RWPE1 (cell line): Measurements from ENCODE around the gene CDKN1B.

Experiments
- CTCF ChIA-PET: fragments of 350-600 bp; sonication (Branson Sonifier 250); formaldehyde crosslinking; extraction: SDS; loops from one replicate; lab custom pipeline; 2021; lab: Yijun Ruan, JAX
- POLR2A ChIA-PET: fragments of 400-600 bp; formaldehyde crosslinking; extraction: SDS; loops from one replicate; lab custom pipeline; 2020; ENCODE audit warnings: antibody characterized with exemption; ENCODE audit not compliant: low non-redundant PET; lab: Yijun Ruan, JAX
- DNase-seq: peaks from one replicate; pipeline ENCODE4 v3.0.0; 2012; ENCODE audit warnings: low spot score
- H3K27ac ChIP-seq: fragments of 450-650 bp; 2 replicates; pipeline ENCODE4 v1.5.1; 2017
- TF ChIP-seq, protein P1 (sequence below): fragments of 450-650 bp; conservative IDR thresholded peaks from 2 replicates; pipeline ENCODE4 v1.5.1; 2017; ENCODE audit warnings: low read depth, mild to moderate bottlenecking

CDKN1B gene

GRCh38 chr12:12721814-12722434 is 4.8 kb downstream of the CDKN1B start:
- ChIA-PET CTCF (no interaction called here), POLR2A (no interaction called here)
- DNase-seq: no peak
- TF ChIP-seq, protein P1, sequence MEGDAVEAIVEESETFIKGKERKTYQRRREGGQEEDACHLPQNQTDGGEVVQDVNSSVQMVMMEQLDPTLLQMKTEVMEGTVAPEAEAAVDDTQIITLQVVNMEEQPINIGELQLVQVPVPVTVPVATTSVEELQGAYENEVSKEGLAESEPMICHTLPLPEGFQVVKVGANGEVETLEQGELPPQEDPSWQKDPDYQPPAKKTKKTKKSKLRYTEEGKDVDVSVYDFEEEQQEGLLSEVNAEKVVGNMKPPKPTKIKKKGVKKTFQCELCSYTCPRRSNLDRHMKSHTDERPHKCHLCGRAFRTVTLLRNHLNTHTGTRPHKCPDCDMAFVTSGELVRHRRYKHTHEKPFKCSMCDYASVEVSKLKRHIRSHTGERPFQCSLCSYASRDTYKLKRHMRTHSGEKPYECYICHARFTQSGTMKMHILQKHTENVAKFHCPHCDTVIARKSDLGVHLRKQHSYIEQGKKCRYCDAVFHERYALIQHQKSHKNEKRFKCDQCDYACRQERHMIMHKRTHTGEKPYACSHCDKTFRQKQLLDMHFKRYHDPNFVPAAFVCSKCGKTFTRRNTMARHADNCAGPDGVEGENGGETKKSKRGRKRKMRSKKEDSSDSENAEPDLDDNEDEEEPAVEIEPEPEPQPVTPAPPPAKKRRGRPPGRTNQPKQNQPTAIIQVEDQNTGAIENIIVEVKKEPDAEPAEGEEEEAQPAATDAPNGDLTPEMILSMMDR: no peak
- no peak overlapping the region for H3K27ac ChIP-seq

DNA sequence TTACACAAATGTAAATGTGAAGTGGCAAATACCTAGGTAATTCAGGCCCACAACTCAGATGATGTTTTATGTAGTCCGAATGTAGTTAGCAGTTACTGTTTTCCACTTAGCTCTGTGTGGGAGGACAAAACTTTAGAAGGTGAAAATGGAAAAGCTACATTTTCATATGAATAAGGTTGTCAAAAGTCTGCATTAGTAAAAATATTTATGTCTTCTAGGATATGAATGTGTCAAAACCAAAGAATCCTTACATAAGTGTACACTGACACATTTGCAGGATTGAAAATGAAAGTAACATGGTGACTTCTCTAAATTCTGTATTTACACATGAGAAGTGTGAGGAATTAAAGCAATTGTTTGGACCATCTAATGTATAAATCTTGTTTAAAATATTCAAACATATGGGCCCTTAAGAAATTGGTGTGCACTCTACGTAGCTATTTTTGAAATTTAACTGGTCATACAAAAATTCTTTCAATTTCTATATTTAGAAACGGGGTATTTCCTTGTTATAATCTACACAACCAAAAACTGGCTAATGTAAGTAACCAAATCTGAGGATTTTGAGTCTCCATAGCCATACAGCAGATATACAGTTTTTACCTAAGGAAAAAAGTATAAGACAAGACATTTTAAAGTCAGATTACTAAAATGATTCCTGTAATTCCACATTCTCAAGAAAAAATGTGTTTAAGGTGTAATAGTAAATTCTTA is 5.4 kb downstream of the CDKN1B start:
- ChIA-PET POLR2A (no interaction called here), CTCF (interaction anchor here (0.7 to 1.0 kb wide), 2 partner anchors 14 to 200 kb away, joined by 4 to 8 read pairs; no protein-coding TSS in a partner anchor)
- H3K27ac ChIP-seq: no peak overlapping the region
- no peak for DNase-seq
- TF ChIP-seq, protein P1: no peak

- peak overlapping the region; percentile 100 for H3K27ac ChIP-seq
- no peak for DNase-seq
- TF ChIP-seq, protein P1: no peak
- ChIA-PET POLR2A (no interaction called here), CTCF (interaction anchor here (0.7 to 1.0 kb wide), 2 partner anchors 14 to 201 kb away, joined by 4 to 8 read pairs; no protein-coding TSS in a partner anchor)
Measured at GRCh38 chr12:12723149-12723680, 6.0 kb downstream of the CDKN1B start.

- DNase-seq: no peak
- TF ChIP-seq, protein P1: no peak
- POLR2A ChIA-PET: no interaction called here
- peak overlapping the region; percentile 100 for H3K27ac ChIP-seq
- CTCF ChIA-PET: interaction anchor here (0.7 kb wide), 1 partner anchor 322 kb away, joined by 3 read pairs; no protein-coding TSS in a partner anchor
Measured at GRCh38 chr12:12723681-12724420, 6.7 kb downstream of the CDKN1B start.

DNA sequence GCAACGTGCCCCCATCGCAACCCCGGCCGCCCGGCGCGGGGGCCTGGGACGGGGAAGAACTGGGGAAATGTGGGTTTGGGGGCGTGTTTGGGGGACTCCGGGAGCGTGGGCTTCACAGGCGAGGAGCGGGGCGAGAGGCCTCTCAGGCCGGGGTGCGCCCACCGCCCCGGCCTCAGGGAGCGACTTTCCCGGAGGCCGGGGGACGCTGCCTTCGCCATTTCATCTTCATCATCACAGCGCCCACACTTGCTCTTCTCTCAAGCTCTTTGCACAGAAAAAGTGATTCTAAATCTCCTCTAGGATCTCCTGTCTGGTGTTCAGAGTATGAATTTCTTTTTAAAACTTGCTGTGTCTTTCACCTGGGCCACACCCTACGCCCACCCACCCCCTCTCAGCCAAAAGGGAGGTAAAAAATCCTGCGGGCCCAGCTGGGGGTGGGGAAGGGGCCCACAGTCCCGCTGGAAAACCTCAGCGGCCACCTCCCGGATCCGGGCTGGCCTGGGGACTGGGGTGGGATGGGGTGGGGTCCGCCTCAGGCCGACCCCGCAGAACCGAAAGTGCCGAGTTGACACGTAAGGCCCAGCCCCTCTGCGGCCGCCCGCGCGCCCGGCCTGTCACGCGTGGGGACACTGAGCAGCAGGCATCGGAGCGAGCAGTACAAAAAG is 7.4 kb downstream of the CDKN1B start:
- TF ChIP-seq, protein P1: no peak
- ChIA-PET POLR2A (interaction anchor here (0.8 kb wide), 1 partner anchor 182 kb away, joined by 6 read pairs; no protein-coding TSS in a partner anchor), CTCF (interaction anchor here (0.7 kb wide), 1 partner anchor 321 kb away, joined by 3 read pairs; no protein-coding TSS in a partner anchor)
- H3K27ac ChIP-seq: peak overlapping the region; percentile 100
- DNase-seq: no peak
